SHP77 treated with DMSO at 0.1 percent for 48 hours (cell line): Measurements from ENCODE around the gene MRFAP1L1.
"Not testable (repeated sequence)": the region's sequence is repeated elsewhere in the genome, so short reads cannot be mapped to it uniquely, and the experiment has no call there.

ENCODE experiments used
- DNase-seq: peaks from one replicate; lab custom pipeline; 2025; lab: John Stamatoyannopoulos, UW

MRFAP1L1 gene

GRCh38 chr4:6709230-6710114, at the start of gene MRFAP1L1:
Gene MRFAP1L1, minus strand, starts transcription at chr4:6709865. Its CDS starts 236 bp downstream, at chr4:6709629.
- DNase-seq, result peak; percentile 56

GRCh38 chr4:6758728-6759127, 49.1 kb upstream of the MRFAP1L1 start:
- DNase-seq, result no peak

- DNase-seq, result not testable (repeated sequence)
Observed at GRCh38 chr4:6756345-6756744, 46.7 kb upstream of the MRFAP1L1 start.

- DNase-seq, result no peak
Observed at GRCh38 chr4:6755088-6755753, 45.6 kb upstream of the MRFAP1L1 start.

GRCh38 chr4:6754481-6755087, 44.9 kb upstream of the MRFAP1L1 start:
- no peak for DNase-seq

- no peak for DNase-seq
Observed at GRCh38 chr4:6753891-6754290, 44.2 kb upstream of the MRFAP1L1 start.

- DNase-seq, result no peak
Observed at GRCh38 chr4:6753103-6753560, 43.5 kb upstream of the MRFAP1L1 start.

GRCh38 chr4:6752486-6752829, 42.8 kb upstream of the MRFAP1L1 start:
- DNase-seq, result no peak

GRCh38 chr4:6751611-6752485, 42.2 kb upstream of the MRFAP1L1 start:
- DNase-seq, result no peak

- no peak for DNase-seq
Observed at GRCh38 chr4:6750286-6751221, 40.9 kb upstream of the MRFAP1L1 start.

GRCh38 chr4:6749340-6750171, 39.9 kb upstream of the MRFAP1L1 start:
- DNase-seq, result no peak

GRCh38 chr4:6748286-6748685, 38.6 kb upstream of the MRFAP1L1 start:
- DNase-seq, result no peak

GRCh38 chr4:6747294-6748051, 37.8 kb upstream of the MRFAP1L1 start:
- DNase-seq, result no peak

GRCh38 chr4:6746721-6747293, 37.1 kb upstream of the MRFAP1L1 start:
- no peak for DNase-seq

- no peak for DNase-seq
Observed at GRCh38 chr4:6742989-6743388, 33.3 kb upstream of the MRFAP1L1 start.

- DNase-seq, result no peak
Observed at GRCh38 chr4:6742507-6742906, 32.8 kb upstream of the MRFAP1L1 start.

GRCh38 chr4:6740347-6740746, 30.7 kb upstream of the MRFAP1L1 start:
- DNase-seq, result no peak

- DNase-seq, result no peak
Observed at GRCh38 chr4:6739920-6740319, 30.3 kb upstream of the MRFAP1L1 start.
